AG04450 (cell line): ENCODE results near the gene ARRDC3. TPM values are rescaled to one million over a fixed set of nuclear protein-coding genes. Genes with fewer than 3 reads are reported as not detected.
"Not testable (repeated sequence)": the region's sequence is repeated elsewhere in the genome, so short reads cannot be mapped to it uniquely, and the experiment has no call there.

Experiments
- CTCF ChIA-PET: fragments of 300-600, 350-600 bp; formaldehyde crosslinking; extraction: SDS; loops from one replicate; lab custom pipeline; 2022; ENCODE audit warnings: antibody characterized with exemption, inconsistent platforms; lab: Charles Lee
- POLR2A ChIA-PET: fragments of 350-600 bp; formaldehyde crosslinking; extraction: SDS; loops from one replicate; lab custom pipeline; 2021; ENCODE audit warnings: antibody characterized with exemption, inconsistent platforms; lab: Yijun Ruan, JAX
- DNase-seq: peaks from one replicate; pipeline ENCODE4 v3.0.0-alpha.2; 2011; ENCODE audit warnings: low read depth, low spot score
- H3K27ac ChIP-seq: one replicate; pipeline ENCODE4 v1.5.1; 2012; ENCODE audit warnings: low read depth, low read length, control low read depth
- H3K27me3 ChIP-seq: one replicate; pipeline ENCODE4 v1.6.0; 2012; ENCODE audit warnings: low read length; ENCODE audit not compliant: control insufficient read depth, insufficient read depth
- H3K4me3 ChIP-seq: 2 replicates; pipeline ENCODE4 v1.5.1; 2011; ENCODE audit warnings: mild to moderate bottlenecking, low read depth, low read length, control low read depth
- H3K9me3 ChIP-seq: 2 replicates; pipeline ENCODE4 v1.5.1; 2012; ENCODE audit warnings: low read length; ENCODE audit not compliant: control insufficient read depth, insufficient read depth
- polyA plus RNA-seq: library from polyadenylated mRNA; depleted of rRNA; stranded (reverse); fragments of >200 nt; gene quantifications from 2 replicates; pipeline ENCODE4 v1.2.3, GENCODE V29; 2011
- TF ChIP-seq, protein P1 (sequence below): IDR thresholded peaks from 2 replicates; pipeline ENCODE4 v1.5.1; 2011; ENCODE audit warnings: low read depth, low read length, control low read depth, inconsistent platforms

The ARRDC3 gene
- polyA plus RNA-seq, 1 experiment, result 38.3 TPM

DNA sequence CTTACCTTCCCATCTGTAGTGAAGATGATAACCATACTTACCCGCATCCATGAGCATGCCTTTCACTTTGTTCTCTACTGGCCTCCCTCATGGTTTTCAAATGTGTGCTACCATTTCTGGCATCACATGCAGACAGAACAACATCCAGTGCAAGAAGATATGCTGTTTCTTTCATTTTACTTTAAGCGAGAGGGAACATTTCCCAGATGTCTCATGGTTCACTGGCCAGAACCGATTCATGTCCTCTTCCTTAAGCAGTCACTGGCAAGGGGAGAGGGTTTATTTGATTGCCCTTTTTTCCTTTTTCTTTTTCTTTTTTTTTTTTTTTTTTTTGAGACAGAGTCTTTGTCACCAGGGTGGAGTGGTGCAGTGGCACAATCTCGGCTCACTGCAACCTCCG is 37.7 kb downstream of the ARRDC3 start:
- CTCF ChIA-PET, result no interaction called here
- H3K27ac ChIP-seq, result no peak overlapping the region
- H3K4me3 ChIP-seq, result no peak overlapping the region
- no peak for DNase-seq
- POLR2A ChIA-PET, result no interaction called here
- H3K27me3 ChIP-seq, result no peaks in the 10 kb centered on the region
- H3K9me3 ChIP-seq, result no peaks in the 10 kb centered on the region
- TF ChIP-seq, protein P1, sequence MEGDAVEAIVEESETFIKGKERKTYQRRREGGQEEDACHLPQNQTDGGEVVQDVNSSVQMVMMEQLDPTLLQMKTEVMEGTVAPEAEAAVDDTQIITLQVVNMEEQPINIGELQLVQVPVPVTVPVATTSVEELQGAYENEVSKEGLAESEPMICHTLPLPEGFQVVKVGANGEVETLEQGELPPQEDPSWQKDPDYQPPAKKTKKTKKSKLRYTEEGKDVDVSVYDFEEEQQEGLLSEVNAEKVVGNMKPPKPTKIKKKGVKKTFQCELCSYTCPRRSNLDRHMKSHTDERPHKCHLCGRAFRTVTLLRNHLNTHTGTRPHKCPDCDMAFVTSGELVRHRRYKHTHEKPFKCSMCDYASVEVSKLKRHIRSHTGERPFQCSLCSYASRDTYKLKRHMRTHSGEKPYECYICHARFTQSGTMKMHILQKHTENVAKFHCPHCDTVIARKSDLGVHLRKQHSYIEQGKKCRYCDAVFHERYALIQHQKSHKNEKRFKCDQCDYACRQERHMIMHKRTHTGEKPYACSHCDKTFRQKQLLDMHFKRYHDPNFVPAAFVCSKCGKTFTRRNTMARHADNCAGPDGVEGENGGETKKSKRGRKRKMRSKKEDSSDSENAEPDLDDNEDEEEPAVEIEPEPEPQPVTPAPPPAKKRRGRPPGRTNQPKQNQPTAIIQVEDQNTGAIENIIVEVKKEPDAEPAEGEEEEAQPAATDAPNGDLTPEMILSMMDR, result no peak

DNA sequence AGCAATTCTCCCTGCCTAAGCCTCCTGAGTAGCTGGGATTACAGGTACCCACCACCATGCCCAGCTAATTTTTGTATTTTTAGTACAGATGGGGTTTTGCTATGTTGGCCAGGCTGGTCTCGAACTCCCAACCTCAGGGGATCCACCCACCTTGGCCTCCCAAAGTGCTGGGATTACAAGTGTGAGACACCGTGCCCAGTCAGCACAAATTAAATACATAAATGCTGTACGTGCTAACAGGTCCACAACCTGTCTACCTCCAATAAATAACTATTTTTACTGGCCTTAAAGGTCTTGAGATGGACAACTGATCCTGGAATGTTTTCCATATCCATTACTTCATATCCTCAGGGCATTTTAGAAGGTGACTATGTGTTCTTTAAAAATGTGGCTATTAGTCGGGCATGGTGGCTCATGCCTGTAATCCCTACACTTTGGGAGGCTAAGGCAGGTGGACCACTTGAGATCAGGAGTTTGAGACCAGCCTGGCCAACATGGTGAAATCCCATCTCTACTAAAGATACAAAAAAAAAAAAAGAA is 38.4 kb downstream of the ARRDC3 start:
- POLR2A ChIA-PET, H3K27me3 ChIP-seq, H3K27ac ChIP-seq, H3K4me3 ChIP-seq, DNase-seq, CTCF ChIA-PET, H3K9me3 ChIP-seq: not testable (repeated sequence)

DNA sequence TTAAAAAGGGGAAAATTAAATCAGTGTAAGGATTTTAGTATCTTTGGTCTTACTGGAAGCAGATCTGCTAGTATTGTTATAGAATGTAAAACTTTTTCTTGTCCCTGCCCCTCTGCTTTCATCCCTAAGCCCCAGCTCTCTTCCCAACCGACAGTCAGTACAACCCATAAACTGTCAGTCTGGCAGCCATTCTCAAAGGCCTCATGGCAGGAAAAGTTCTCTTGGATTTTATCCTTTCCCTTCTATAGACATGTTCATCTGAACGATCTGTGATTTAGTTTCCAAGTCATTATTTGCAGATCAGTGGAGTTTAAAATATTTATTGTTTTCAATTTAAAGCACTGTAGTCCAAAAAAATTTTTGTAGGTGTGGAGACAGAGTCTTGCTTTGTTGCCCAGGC is 39.2 kb downstream of the ARRDC3 start:
- Histone ChIP-seq H3K4me3 (no peak overlapping the region), H3K27ac (no peak overlapping the region), H3K9me3 (no peaks in the 10 kb centered on the region), H3K27me3 (no peaks in the 10 kb centered on the region)
- no peak for DNase-seq
- POLR2A ChIA-PET, result no interaction called here
- TF ChIP-seq, protein P1, result no peak
- CTCF ChIA-PET, result interaction anchor here (0.9 kb wide), 1 partner anchor 412 kb away, joined by 3 read pairs; no protein-coding TSS in a partner anchor

DNA sequence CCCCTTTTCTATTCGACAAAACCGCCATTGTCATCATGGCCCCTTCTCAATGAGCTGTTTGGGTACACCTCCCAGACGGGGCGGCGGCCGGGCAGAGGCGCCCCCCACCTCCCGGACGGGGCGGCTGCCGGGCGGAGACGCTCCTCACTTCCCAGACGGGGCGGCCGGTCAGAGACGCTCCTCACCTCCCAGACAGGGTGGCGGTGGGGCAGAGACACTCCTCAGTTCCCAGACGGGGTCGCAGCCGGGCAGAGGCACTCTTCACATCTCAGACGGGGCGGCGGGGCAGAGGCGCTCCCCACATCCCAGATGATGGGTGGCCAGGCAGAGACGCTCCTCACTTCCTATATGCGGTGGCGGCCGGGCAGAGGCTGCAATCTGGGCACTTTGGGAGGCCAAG is 40.2 kb downstream of the ARRDC3 start:
- H3K4me3 ChIP-seq, POLR2A ChIA-PET, H3K27me3 ChIP-seq, CTCF ChIA-PET, DNase-seq, H3K9me3 ChIP-seq, H3K27ac ChIP-seq: not testable (repeated sequence)

DNA sequence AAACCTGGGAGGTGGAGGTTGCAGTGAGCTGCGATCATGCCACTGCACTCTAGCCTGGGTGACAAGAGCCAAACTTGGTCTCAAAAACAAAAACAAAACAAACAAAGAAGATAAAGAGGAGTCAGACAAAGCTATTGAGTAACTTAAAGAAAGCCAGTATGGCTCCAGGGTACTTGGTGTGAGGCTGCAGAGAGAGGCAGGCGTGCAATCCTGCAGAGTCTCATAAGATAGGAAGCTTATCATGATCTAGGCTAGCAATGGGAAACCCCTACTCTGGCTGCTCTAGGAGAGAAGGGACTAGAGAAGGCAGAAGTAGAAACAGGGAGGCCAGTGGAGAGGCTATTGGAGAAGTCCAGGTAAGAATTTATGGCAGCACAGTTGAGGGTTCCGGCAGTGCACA is 42.0 kb downstream of the ARRDC3 start:
- no peaks in the 10 kb centered on the region for H3K27me3 ChIP-seq
- H3K4me3 ChIP-seq, result no peak overlapping the region
- DNase-seq, result no peak
- no peak overlapping the region for H3K27ac ChIP-seq
- TF ChIP-seq, protein P1, result no peak
- CTCF ChIA-PET, result no interaction called here
- no peaks in the 10 kb centered on the region for H3K9me3 ChIP-seq
- POLR2A ChIA-PET, result no interaction called here

DNA sequence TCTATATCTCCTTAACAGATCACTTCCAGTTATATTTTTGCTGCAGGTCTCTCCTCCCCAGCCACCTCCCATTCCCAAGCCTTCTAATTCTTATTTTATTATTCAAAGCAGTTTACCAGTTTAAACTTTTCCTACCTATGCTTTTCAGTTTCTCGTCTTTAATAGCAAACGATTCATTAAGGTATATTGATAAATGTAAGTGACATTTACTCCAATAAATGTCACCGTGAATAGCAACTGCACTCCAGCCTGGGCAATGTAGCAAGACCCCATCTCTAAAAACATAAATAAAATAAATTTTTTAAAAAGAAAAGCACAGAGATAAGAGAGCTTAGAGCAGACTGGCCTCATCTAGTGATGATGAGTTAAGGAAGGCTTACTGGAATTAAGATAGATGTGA is 42.6 kb downstream of the ARRDC3 start:
- Histone ChIP-seq H3K4me3 (no peak overlapping the region), H3K27me3 (no peaks in the 10 kb centered on the region), H3K9me3 (no peaks in the 10 kb centered on the region), H3K27ac (no peak overlapping the region)
- no peak for DNase-seq
- ChIA-PET POLR2A (no interaction called here), CTCF (no interaction called here)
- TF ChIP-seq, protein P1, result no peak
